Activated naive CD8-positive, alpha-beta T cell treated with anti-CD3 and anti-CD28 coated beads, Interleukin-2, amount 10 ng/mL, durations not matched to agents 7 days and 5 days (primary cell): ENCODE results near the gene ATG9B. TPM values are rescaled to one million over a fixed set of nuclear protein-coding genes. Genes with fewer than 3 reads are reported as not detected.

Experiments
- ATAC-seq: fragments of 150-1000 bp; cut with Tn5 transposase; one replicate; pipeline ENCODE4 v1.10.0; 2021; ENCODE audit warnings: low read depth, moderate library complexity
- POLR2A ChIA-PET: fragments of 350-600 bp; sonication (Branson Sonifier 250); formaldehyde crosslinking; loops from one replicate; lab custom pipeline; 2021; ENCODE audit warnings: antibody characterized with exemption; lab: Charles Lee
- DNase-seq: peaks from one replicate; pipeline ENCODE4 v3.0.0; 2021
- H3K27ac Mint-ChIP-seq: one replicate; pipeline ENCODE4 v1.8.0; 2022; ENCODE audit warnings: mild to moderate bottlenecking, mixed read lengths
- H3K27me3 Mint-ChIP-seq: one replicate; pipeline ENCODE4 v1.8.0; 2022; ENCODE audit warnings: mild to moderate bottlenecking, moderate library complexity, mixed read lengths
- H3K36me3 Mint-ChIP-seq: one replicate; pipeline ENCODE4 v1.8.0; 2021; ENCODE audit warnings: mild to moderate bottlenecking, mixed read lengths
- H3K4me1 Mint-ChIP-seq: one replicate; pipeline ENCODE4 v1.8.0; 2021; ENCODE audit warnings: mixed read lengths
- H3K4me3 Mint-ChIP-seq: one replicate; pipeline ENCODE4 v1.8.0; 2022; ENCODE audit warnings: mild to moderate bottlenecking, moderate library complexity, mixed read lengths
- H3K9me3 Mint-ChIP-seq: one replicate; pipeline ENCODE4 v1.8.0; 2021; ENCODE audit warnings: mixed read lengths
- total RNA-seq, 2 experiments: library from RNA; stranded (reverse); gene quantifications; one replicate each; pipeline ENCODE4 v1.2.3, GENCODE V29; 2021

The ATG9B gene
- total RNA-seq, 2 experiments from 2014 or later = 11.1 to 11.6 TPM

- Mint-ChIP-seq H3K36me3 (no peaks in the 10 kb centered on the region), H3K4me3 (no peak overlapping the region), H3K27me3 (peaks cover 73% of the 10 kb centered on the region), H3K27ac (no peak overlapping the region), H3K9me3 (no peaks in the 10 kb centered on the region), H3K4me1 (peaks cover 13% of the 10 kb centered on the region)
- DNase-seq (no peak), ATAC-seq (no peak)
- POLR2A ChIA-PET = no interaction called here
Measured at GRCh38 chr7:150983893-150984368, 40.4 kb downstream of the ATG9B start.

GRCh38 chr7:150982351-150982750 is 41.9 kb downstream of the ATG9B start:
- Mint-ChIP-seq H3K27me3 (peaks cover 75% of the 10 kb centered on the region), H3K27ac (no peak overlapping the region), H3K4me3 (no peak overlapping the region), H3K4me1 (peaks cover 9% of the 10 kb centered on the region), H3K36me3 (peaks cover 1% of the 10 kb centered on the region), H3K9me3 (no peaks in the 10 kb centered on the region)
- DNase-seq (no peak), ATAC-seq (no peak)
- POLR2A ChIA-PET = no interaction called here

GRCh38 chr7:150981644-150982043 is 42.6 kb downstream of the ATG9B start:
- DNase-seq = no peak
- Mint-ChIP-seq H3K4me3 (no peak overlapping the region), H3K27ac (no peak overlapping the region), H3K36me3 (peaks cover 1% of the 10 kb centered on the region), H3K9me3 (no peaks in the 10 kb centered on the region), H3K4me1 (peaks cover 12% of the 10 kb centered on the region), H3K27me3 (peaks cover 76% of the 10 kb centered on the region)
- POLR2A ChIA-PET = no interaction called here
- no peak for ATAC-seq

DNA sequence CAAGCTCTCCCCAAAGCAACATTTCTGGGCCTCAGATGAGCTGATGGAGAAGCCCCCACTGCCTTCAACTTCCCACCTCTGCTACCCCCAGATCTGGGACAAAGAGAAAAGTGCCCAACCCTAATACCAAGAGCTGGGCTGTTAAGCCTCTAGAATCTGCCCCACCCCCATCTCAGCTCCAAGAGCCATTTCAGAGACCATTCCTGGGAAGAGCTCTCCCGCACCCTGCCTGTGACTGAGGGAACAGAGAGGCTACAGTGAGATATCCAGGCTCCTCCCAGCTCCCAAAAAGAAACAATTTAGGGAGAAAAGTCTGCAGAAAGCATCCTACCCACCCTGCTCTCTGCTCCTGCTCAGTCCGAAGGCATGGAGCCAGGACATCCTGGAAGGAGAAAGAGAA is 43.6 kb downstream of the ATG9B start:
- ATAC-seq (no peak), DNase-seq (no peak)
- Mint-ChIP-seq H3K4me3 (no peak overlapping the region), H3K9me3 (no peaks in the 10 kb centered on the region), H3K27me3 (peaks cover 79% of the 10 kb centered on the region), H3K27ac (no peak overlapping the region), H3K36me3 (peaks cover 1% of the 10 kb centered on the region), H3K4me1 (peaks cover 8% of the 10 kb centered on the region)
- POLR2A ChIA-PET = interaction anchor here (1.4 kb wide), 1 partner anchor 10 kb away, joined by 4 read pairs; no protein-coding TSS in a partner anchor

GRCh38 chr7:150979713-150980390 is 44.4 kb downstream of the ATG9B start:
- no peak overlapping the region for H3K4me3 Mint-ChIP-seq
- peaks cover 12% of the 10 kb centered on the region for H3K4me1 Mint-ChIP-seq
- no peak overlapping the region for H3K27ac Mint-ChIP-seq
- ATAC-seq (no peak), DNase-seq (no peak)
- H3K27me3 Mint-ChIP-seq = peaks cover 76% of the 10 kb centered on the region
- POLR2A ChIA-PET = interaction anchor here (1.4 kb wide), 1 partner anchor 9 kb away, joined by 4 read pairs; no protein-coding TSS in a partner anchor
- peaks cover 1% of the 10 kb centered on the region for H3K36me3 Mint-ChIP-seq
- H3K9me3 Mint-ChIP-seq = no peaks in the 10 kb centered on the region

GRCh38 chr7:150978126-150978789 is 46.0 kb downstream of the ATG9B start, which contains the start of gene KCNH2:
Gene KCNH2 (minus strand): TSS chr7:150978321. CDS start chr7:150977913, 408 bp downstream.
- peaks cover 16% of the 10 kb centered on the region for H3K4me1 Mint-ChIP-seq
- H3K36me3 Mint-ChIP-seq = peaks cover 1% of the 10 kb centered on the region
- peak within 1 kb of the TSS; percentile 80 for H3K4me3 Mint-ChIP-seq
- POLR2A ChIA-PET = no interaction called here
- DNase-seq (no peak), ATAC-seq (no peak)
- H3K27me3 Mint-ChIP-seq = peaks cover 65% of the 10 kb centered on the region
- H3K9me3 Mint-ChIP-seq = no peaks in the 10 kb centered on the region
- peak within 1 kb of the TSS; percentile 74 for H3K27ac Mint-ChIP-seq

GRCh38 chr7:150977382-150978125 is 46.7 kb downstream of the ATG9B start:
- ATAC-seq (no peak), DNase-seq (no peak)
- Mint-ChIP-seq H3K9me3 (no peaks in the 10 kb centered on the region), H3K4me3 (peak overlapping the region; percentile 75), H3K4me1 (peaks cover 16% of the 10 kb centered on the region), H3K27me3 (peaks cover 61% of the 10 kb centered on the region), H3K36me3 (peaks cover 1% of the 10 kb centered on the region), H3K27ac (no peak overlapping the region)
- POLR2A ChIA-PET = no interaction called here

- Mint-ChIP-seq H3K27me3 (peaks cover 53% of the 10 kb centered on the region), H3K27ac (no peak overlapping the region), H3K9me3 (no peaks in the 10 kb centered on the region), H3K4me3 (peak overlapping the region; percentile 75), H3K36me3 (peaks cover 1% of the 10 kb centered on the region), H3K4me1 (peaks cover 16% of the 10 kb centered on the region)
- DNase-seq (no peak), ATAC-seq (no peak)
- POLR2A ChIA-PET = no interaction called here
Measured at GRCh38 chr7:150976529-150977381, 47.5 kb downstream of the ATG9B start.

- H3K27me3 Mint-ChIP-seq = peaks cover 46% of the 10 kb centered on the region
- H3K36me3 Mint-ChIP-seq = peaks cover 1% of the 10 kb centered on the region
- peaks cover 16% of the 10 kb centered on the region for H3K4me1 Mint-ChIP-seq
- ATAC-seq (no peak), DNase-seq (no peak)
- POLR2A ChIA-PET = interaction anchor here (1.0 kb wide), 1 partner anchor 38 kb away, joined by 4 read pairs; no protein-coding TSS in a partner anchor
- no peaks in the 10 kb centered on the region for H3K9me3 Mint-ChIP-seq
- H3K4me3 Mint-ChIP-seq = peak overlapping the region; percentile 72
- no peak overlapping the region for H3K27ac Mint-ChIP-seq
Measured at GRCh38 chr7:150975536-150976319, 48.6 kb downstream of the ATG9B start.

DNA sequence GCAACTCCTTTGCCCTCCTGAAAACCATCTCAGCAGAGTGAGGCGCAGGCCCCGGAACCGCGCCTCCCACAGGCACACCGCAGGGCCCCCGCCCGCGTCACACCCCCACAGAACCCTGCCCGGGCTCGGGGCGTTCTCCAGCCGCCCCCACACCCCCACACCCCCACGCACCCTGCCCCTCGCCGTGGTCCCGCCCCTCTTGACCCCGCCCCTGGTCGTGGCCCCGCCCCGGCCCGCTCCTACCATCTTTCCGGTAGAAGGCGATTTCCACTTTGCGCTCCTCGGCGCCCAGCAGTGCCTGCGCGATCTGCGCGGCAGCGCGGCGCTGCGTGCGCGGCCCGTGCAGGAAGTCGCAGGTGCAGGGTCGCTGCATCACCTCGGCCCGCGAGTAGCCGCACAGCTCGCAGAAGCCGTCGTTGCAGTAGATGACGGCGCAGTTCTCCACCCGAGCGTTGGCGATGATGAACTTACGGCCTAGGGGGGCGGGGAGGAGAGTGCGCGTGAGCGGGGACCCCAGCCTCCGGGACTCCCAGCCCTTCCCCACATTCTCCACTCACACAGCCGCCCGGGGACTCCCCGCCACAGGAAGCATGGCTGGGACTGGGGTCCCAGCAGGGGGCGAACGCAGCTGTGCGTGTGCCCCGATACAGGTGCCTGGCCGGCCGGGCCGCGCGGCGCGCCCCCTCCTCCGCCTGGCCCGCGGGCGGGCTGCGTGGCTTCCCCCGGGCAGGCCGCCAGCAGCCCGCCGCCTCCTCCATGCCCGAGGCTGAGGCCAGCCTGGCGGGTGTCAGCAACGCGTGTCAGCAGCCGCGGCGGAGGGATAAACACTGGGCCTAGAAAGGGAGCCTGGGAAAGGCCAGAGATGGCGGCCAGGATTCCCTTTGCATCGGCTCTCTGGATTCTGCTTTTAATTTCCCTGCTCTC is 49.6 kb downstream of the ATG9B start:
- ATAC-seq (peak; percentile 86), DNase-seq (peak; percentile 81)
- Mint-ChIP-seq H3K9me3 (no peaks in the 10 kb centered on the region), H3K27me3 (peaks cover 36% of the 10 kb centered on the region), H3K4me1 (peaks cover 16% of the 10 kb centered on the region), H3K36me3 (peaks cover 1% of the 10 kb centered on the region), H3K4me3 (peak overlapping the region; percentile 78), H3K27ac (peak overlapping the region; percentile 80)
- POLR2A ChIA-PET = interaction anchor here (1.0 kb wide), 1 partner anchor 39 kb away, joined by 4 read pairs; no protein-coding TSS in a partner anchor
